HG02970 (cell line): ENCODE measurements around the gene CNNM4.

Experiments used
- ATAC-seq: cut with Tn5 transposase; IDR thresholded peaks from one replicate; pipeline ENCODE4 v1.9.1; 2021; ENCODE audit warnings: mild to moderate bottlenecking, moderate library complexity, moderate number of reproducible peaks; ENCODE audit not compliant: unreplicated experiment, low FRiP score

CNNM4 gene

DNA sequence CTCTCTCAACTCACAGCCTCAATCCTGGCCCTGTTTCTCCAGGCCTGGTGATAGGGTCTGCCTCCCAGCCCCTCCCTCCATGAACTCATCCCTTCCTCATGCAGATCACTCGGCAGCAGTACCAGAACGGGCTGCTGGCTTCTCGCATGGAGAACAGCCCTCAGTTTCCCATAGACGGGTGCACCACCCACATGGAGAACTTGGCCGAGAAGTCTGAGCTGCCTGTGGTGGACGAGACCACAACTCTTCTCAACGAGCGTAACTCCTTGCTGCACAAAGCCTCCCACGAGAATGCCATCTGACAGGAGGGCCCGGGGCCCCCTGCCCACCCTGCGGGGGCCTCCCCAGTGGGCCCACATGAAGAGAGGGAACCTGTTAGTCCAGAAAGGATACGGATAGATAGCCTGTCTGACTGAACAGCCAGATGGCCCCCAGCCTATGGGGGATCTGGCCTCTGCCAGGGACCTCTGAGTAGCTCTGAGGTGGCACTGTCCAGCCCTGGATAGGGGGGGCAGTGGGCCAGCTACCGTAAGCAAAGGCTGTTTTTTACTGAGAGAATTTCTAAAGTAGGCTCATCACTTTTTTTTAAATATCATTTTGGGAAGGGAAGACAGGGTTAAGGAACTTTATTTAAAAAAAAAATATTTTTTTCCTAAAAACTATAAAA lies 48.6 kb downstream of the CNNM4 start:
- no peak for ATAC-seq

DNA sequence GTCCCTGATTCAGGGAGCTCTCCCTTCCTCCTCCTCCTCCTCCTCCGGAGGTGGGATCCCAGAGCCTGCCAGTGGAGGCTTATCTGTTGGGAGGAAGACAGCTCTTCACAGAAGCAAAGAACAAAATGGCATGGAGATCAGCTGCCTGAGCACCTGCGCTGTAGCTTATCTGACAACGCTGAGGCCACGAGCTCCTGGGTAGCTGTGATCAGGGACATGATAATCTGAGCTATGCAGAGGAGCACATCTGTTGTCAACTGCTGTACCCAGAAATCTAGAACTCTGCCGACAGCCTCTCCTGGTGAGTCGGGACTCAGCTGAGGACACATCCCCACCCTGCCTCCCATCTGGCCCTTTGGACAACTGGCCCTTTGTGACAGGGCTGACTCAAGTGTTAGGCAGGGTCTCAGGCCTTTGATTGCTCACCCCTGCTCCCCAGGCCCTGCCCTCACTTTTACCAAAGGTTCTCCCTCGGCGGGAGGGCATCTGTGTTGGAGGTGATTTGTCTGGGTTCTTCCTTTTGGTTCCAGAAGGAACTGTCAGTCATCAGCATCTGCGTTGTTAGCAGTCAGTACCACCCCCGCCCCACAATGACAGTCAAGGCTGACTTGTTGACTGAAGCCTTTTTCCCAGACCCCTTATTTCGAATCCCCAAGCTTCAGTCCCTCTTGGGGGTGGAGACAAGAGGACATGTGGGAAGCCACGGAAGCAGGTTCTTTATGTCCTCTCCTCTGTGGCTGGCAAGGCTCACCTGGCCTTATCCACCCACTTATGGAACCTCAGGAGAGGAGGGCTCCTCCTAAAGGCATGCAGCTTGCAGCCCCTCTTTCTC lies 49.5 kb downstream of the CNNM4 start:
- ATAC-seq = no peak

DNA sequence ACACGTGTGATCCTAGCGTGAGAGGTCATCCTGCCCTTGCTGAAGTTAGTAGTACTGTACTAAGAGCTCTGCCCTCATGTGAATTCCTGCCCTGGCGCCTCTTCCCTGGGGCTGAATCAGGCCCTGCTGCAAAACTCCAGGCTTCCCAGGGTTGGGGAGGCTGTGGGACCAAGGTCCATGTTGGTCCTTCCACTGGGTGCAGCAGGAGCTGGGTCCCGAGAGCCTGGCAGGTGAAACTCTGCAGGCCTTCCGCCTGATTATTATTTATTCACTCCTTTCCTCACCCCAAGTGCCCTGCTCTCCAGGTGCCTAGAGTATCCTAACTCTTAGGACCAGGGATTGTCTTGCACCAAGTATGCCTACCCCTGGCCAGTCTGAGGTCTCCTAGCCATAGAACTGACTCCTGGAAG lies 50.1 kb downstream of the CNNM4 start:
- ATAC-seq = no peak

DNA sequence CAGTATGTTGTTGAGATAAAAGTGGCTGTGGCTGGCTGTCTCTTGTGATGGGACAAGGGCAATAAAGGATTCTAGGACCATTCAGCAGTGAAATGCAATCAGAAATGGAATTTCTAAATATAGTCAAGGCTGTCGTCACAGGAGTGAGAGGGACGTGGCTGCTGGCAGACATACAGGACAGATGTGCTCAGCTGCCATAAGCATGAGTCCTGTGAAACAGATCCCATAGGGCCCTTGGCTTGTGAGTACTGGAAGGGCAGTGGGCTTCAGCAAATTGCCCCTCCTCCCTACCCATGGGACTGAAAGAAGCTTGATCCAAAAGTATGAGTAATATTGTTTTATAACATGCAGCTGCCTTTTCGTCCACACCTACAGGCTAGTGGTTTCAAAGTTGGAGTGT lies 51.2 kb downstream of the CNNM4 start:
- ATAC-seq = no peak

DNA sequence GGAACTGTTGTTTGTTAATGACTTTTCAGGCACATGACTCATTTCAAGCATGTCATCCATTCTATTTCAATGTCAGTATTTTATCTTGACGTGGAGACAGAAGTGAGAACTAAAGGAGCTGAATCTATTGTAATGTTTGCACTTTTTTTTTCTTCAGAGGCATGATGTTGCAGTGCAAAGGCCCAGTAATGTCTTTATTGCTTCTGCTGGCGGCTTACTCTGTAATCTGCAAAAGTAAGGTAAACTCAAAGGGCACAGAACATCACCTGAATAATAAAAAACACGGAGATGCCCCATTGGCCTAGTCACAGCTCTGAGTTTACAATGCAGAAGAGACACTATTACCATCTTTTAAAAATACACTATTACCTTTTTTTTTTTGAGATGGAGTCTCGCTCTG lies 53.0 kb downstream of the CNNM4 start:
- no peak for ATAC-seq

DNA sequence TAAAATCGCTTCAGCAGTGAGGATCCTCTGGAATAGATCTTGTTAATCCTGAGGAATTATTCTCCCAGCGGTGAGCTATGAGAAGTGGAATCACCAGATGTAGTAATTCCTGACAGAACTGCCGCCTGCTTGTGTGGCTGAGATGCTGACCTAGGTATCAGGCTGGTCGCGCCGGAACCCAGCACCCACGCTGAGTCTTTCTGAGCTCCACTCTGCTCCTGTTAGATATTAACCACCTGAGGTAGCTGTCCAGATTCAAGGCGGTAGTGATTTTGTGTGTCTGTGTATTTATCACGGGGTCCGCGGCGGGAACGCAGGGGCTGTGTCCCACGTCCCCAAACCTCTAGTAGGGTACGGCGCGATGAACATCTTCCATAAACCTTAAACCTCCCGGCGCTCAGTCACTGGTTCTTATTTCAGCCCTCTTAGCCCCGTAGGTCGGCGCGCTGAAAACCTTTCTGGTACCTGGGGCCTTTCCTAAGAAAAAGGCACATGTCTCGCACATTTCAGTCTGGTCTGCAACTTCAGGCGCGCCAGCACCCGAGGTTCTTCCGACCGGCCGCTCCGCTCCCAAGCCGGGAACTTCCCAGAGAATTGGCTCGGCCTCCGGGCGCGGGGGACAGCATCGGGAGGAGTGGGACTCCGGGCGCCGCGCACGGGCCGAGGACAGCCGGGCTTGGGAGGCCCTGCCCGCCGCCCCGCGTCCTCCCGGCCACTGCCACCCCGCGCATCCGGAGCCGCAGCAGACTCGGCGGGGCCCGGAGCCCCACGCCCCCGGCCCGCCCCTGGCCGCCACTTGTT lies 54.8 kb downstream of the CNNM4 start:
- ATAC-seq = no peak

DNA sequence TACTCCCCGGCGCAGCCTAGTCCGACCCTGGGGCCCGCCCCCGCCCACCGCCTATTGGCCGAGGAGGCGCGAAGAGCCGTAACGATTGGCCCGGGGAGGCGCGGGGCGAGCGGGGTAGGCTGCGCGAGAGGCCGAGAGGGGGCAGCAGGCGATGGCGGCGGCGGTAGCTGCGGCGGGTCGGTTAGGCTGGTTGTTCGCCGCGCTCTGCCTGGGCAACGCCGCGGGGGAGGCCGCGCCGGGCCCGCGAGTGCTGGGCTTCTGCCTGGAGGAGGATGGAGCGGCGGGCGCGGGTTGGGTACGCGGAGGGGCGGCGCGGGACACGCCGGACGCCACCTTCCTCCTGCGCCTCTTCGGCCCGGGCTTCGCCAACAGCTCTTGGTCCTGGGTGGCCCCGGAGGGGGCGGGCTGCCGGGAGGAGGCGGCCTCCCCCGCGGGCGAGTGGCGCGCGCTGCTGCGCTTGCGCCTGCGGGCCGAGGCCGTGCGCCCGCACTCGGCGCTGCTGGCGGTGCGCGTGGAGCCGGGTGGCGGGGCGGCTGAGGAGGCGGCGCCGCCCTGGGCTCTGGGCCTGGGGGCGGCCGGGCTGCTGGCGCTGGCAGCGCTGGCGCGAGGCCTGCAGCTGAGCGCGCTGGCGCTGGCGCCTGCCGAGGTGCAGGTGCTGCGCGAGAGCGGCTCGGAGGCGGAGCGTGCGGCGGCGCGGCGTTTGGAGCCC lies 55.6 kb downstream of the CNNM4 start, which contains the start of gene CNNM3:
Gene CNNM3 (plus strand): TSS at position 142 of the 709 bp plus-strand sequence. CDS start 10 bp downstream, at position 152.
- peak; percentile 76 for ATAC-seq

DNA sequence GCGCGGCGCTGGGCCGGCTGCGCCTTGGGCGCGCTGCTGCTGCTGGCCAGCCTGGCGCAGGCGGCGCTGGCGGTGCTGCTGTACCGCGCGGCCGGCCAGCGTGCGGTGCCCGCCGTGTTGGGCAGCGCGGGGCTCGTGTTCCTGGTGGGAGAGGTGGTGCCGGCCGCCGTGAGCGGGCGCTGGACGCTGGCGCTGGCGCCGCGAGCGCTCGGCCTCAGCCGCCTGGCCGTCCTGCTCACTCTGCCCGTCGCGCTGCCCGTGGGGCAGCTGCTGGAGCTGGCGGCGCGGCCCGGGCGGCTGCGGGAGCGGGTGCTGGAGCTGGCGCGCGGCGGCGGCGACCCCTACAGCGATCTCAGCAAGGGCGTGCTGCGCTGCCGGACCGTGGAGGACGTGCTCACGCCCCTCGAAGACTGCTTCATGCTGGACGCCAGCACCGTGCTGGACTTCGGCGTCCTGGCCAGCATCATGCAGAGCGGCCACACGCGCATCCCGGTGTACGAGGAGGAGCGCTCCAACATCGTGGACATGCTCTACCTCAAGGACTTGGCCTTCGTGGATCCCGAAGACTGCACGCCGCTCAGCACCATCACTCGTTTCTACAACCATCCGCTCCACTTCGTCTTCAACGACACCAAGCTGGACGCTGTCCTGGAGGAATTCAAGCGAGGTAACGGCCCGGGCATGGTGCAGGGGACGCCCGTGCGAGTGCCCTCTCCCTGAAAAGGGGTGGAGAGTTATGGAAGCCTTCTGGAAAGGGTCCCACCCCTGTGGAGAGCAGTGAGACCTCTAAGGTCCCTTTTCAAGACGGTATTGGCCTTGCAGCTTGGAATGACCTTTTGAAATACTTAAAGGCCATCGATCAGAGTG lies 56.4 kb downstream of the CNNM4 start:
- ATAC-seq = no peak

DNA sequence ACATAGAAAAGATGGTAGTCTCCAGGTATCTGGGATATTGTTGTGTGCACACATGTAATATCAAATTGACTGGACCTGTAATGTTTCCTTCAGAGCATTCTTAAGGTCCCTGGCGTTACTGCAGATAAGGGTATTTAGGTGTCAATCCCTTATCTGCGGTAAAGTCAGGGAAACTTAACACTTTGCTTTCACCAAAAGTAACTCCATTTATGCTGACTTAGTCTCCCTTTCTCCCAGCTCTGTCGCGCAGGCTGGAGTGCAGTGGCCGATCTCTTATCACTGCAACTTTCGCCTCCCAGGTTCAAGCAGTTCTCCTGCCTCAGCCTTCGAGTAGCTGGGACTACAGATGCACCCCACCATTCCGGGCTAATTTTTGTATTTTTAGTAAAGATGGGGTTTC lies 57.2 kb downstream of the CNNM4 start:
- ATAC-seq = no peak

DNA sequence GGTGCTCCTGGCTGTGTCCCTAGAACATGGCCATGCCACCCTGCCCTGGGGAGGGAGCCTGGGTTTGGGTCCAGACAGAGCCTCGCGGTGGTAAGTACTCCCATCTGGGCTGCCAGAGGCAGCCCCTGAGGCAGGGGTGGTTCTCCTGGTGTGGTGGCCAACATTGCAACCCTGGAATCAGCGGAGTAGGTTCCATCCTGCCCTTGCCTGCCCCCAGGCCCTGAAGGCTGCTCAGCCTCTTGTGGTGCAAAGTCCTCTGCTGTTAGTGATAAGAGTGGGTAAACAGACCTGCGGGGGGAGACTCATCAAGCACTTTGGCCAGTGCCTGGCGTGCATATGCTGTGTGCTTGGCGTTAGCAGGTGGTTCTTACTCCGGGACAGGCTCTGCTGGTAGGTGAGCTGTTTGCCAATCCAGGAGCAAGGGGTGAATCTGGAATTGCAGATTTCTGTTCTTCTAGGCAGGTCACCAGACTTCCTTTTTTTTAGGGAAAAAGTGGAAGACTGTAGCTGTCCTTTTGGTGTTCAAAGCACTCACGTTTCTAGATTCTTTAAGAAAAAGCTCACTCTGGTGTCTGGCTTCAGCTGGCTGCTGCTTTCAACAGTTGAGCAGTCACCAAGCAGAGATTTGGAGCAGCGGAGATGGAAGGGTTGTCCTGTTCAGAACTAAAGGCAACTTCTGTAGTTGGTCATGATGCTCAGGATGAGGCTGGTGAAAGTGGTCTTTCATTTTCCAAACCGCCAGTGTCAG lies 58.6 kb downstream of the CNNM4 start:
- ATAC-seq = no peak

DNA sequence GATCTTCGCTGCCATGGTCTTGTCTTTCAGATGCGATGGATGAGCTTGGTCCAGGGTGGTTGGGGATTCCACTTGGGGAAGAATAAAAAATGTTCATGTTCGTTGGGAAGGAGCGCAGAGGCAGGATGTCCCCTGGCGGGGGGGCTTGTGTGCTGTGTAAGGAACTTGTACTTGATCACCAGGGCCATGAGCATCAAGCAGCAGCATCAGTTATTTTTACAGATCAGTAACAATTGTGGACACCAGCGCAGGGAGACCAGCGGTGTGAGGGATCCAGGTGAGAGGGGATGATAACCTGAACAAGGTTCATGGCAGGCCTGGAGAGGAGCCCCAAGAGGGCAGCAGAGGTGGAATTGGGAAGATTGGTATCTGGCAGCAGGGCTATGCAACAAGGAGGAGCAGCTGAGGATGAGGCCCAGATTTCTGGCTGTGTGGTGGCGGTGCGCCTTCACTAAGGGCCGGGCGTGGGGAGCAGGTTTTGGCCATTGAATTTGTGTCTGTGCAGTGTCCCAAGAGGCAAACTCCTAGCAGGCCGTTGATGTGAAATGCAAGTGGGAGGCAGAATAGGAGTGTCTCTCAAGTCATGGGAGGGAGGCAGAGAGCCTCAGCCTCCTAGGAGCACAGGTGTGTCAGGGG lies 59.3 kb downstream of the CNNM4 start:
- no peak for ATAC-seq

DNA sequence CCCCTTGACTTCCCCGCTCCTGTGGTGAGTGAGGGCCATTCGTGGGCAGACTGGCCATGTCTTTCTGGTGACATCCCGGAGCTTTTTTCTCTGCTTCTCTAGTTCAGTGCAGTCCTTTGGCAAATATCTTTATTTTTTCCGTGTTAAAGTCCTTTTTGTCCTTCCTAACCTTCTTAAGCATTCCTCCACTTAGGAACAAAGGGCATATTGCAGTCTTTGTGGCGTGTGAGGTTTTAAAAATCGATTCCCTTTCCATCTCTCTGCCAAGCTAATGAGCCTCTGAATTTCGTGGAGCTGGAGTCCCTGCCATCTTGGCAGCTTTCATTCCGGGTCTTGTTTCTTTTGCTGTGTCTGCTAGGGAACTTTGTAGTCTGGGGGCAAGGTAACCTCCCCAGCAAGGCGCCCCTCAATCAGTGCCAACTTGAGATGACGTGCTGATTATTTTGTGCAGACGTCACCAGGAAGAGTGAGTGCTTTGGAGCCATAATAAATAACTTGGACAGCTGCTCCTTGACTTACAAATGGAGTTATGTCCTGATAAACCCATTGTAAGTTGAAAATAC lies 60.5 kb downstream of the CNNM4 start:
- ATAC-seq = no peak

DNA sequence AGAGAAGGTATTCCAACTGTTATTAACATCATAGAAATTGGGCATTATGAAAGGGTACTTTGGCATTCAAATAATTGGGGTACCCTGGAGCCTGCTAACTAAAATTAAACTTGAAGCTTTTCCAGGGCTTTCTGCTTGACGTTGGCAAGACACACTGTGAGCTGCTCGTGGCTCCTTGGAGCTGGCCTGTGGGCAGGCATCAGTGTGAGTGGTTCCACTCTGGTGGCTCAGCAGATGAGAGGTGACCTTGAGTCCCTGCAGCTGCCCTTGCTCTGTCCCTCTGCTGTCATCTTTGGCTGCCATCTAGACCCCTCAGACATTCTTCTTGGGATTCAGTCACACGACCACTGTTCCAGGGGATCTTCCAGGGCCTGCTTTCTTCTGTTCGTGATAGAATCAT lies 62.1 kb downstream of the CNNM4 start:
- ATAC-seq = no peak

DNA sequence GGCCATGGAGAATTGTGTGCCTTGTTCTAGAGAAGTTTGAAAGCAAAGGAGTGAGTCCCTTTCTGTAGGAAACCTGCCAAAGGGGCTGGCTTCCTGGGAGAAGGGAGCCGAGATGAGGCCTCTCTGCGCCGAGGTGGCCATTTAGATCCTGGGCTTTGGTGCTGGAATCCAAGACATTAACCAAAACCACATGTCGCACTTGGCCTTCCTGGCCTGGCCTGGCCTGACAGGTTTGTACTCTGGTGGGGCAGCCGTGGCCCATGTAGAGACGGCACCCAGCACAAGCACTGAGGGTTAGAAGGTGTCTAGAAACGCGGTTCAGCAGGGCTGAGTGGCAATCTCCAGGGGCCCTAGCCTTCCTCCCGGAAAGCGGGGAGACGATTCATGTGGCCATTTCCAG lies 62.5 kb downstream of the CNNM4 start:
- ATAC-seq = no peak

DNA sequence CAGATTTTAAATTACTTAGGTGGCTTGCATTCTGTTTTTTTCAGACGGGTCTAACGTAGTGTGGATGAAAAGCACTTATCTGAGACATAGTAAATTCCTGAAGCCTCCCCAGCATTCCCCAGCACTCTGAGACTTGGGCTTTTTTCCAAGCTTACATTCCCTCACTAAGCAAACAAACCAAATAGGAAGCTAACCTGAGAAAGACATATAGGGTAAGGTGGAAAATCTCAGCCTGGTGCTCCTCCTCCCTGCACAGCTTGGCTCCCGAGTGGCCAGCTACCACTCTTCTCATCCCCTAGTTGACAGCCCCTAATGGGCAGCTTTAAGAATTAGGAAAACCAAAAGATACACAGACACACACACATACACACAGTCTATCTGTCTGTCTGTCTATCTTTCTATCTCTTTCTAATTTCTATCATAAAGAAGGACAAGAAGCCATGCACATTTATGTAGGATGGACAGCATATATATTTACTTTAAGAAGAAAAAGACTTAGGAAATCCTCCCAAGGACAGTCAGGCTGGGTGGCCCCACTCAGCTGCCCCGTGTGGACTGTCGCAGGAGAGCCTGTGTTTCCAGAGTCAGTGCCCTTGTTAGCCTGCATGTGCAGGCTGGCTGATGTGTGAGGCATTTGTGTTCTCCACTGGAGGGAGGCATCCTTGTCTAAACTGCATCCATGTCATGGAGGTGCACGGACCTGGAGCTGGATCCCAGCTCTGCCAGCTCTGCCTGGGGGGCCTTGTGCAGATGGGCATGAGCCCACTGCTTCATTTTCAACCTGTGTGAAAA lies 63.6 kb downstream of the CNNM4 start:
- no peak for ATAC-seq

DNA sequence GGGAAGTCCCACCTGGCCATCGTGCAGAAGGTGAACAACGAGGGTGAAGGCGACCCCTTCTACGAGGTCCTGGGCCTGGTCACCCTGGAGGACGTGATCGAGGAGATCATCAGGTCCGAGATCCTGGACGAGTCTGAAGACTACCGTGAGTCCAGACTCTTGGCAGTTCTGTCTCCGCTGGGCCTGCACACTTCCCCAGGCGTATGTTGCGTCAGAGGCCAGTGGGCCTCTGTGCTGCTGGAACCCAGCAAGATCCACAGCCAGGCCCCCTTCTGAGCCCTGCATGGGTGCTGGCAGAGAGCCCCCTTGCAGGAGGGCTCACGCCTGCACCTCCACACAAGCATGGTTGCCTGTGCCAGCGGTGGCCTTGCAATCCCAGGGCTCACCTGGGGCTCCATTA lies 64.4 kb downstream of the CNNM4 start:
- ATAC-seq = no peak

DNA sequence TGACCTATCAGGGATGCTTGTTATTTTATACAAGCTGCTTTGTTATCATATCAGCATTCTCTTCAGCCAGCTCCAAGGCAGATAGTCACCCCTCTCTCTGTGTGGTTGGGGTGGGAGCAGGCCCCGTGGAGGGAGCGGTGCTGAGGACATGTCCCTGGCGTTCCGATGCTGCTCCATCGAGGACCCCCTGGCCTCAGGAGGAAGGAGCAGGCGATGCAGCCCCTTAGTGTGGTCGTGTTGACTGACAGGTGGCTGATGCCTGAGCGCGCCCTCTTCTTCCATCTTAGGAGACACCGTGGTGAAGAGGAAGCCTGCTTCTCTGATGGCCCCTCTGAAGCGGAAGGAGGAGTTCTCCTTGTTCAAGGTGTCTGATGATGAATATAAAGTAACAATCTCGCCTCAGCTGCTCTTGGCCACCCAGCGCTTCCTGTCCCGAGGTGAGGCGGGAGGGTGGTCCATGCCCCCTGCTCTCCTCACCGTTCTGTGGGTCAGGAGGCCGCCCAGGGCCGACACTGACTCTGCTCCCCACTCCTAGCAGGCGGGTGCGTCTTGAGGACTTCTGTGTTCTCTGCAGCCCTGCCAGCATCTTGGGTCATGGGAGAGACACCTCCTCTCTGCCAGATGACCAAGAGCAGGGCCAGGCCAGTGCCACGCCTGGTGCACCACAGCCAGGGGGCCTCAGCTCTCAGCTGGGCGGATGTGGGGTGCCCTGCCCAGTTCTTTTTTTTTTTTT lies 66.0 kb downstream of the CNNM4 start:
- ATAC-seq = no peak
